IPS-18c (cell line): ENCODE results near the gene KCNH2.
"Not testable (repeated sequence)": the region's sequence is repeated elsewhere in the genome, so short reads cannot be mapped to it uniquely, and the experiment has no call there.

Experiments used
- H3K4me3 ChIP-seq: 2 replicates; pipeline ENCODE4 v1.7.0; 2013; ENCODE audit warnings: low read depth, mild to moderate bottlenecking, low read length, moderate library complexity; ENCODE audit not compliant: insufficient read depth
- H3K9me3 ChIP-seq: one replicate; pipeline ENCODE4 v1.6.1; 2013; ENCODE audit warnings: mild to moderate bottlenecking, low read length, moderate library complexity; ENCODE audit not compliant: control insufficient read depth, insufficient read depth

KCNH2 gene

DNA sequence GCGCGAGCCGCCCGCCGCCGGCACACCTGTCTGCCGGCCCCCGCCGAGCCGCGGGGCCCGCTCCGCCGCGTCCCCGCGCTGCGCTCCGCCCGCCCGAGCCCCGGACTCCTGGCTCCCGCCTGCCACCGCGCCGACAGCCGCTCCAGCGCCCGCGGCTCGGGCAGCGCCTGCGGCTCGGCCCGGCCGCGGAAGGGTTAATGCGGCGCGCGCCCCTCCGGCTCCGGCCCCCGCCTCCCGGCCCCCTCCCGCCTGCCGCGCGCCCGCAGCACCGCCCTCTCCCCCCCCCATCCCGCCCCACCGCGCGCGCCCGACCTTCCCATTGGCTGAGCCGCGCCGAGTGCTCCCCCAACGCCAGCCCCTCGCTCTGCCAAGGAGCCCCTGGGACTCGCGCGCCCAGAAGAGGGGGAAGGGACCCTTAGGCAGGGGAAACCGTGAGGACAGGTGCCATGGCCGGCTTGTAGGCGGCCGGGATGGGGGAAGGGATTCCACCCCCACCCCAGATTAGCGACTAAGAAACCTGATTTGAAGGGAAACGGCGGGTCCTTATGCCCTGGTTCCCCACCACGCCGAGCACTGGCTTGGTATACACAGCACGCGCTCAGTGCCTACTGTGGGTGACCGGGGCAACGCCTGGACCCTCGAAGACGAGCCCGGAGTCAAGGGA lies at the start of gene KCNH2:
KCNH2 (minus strand) TSS at position 196 of the 664 bp plus-strand sequence. CDS start 408 bp downstream, outside the sequence.
- Histone ChIP-seq H3K9me3 (peaks cover 2% of the 10 kb centered on the region), H3K4me3 (peak within 1 kb of the TSS; percentile 63)

DNA sequence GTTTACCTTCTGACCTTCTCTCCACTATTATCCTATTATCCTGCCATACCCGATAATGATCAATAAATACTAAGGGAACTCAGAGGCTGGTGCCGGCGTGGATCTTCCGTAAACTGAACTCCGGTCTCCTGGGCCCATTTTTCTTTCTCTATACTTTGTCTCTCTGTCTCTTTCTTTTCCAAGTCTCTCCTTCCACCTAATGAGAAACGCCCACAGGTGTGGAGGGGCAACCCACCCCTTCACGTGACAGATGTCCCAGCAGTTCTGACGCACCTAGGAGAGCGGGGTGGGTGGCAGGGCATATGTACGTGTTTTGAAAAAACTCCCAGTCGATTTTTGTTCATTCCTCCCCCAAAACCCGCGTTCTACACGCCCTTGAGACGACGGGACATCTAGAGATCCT lies 49.6 kb upstream of the KCNH2 start:
- H3K4me3 ChIP-seq, result peak overlapping the region; percentile 52; the same call in 1 of the 2 replicates

DNA sequence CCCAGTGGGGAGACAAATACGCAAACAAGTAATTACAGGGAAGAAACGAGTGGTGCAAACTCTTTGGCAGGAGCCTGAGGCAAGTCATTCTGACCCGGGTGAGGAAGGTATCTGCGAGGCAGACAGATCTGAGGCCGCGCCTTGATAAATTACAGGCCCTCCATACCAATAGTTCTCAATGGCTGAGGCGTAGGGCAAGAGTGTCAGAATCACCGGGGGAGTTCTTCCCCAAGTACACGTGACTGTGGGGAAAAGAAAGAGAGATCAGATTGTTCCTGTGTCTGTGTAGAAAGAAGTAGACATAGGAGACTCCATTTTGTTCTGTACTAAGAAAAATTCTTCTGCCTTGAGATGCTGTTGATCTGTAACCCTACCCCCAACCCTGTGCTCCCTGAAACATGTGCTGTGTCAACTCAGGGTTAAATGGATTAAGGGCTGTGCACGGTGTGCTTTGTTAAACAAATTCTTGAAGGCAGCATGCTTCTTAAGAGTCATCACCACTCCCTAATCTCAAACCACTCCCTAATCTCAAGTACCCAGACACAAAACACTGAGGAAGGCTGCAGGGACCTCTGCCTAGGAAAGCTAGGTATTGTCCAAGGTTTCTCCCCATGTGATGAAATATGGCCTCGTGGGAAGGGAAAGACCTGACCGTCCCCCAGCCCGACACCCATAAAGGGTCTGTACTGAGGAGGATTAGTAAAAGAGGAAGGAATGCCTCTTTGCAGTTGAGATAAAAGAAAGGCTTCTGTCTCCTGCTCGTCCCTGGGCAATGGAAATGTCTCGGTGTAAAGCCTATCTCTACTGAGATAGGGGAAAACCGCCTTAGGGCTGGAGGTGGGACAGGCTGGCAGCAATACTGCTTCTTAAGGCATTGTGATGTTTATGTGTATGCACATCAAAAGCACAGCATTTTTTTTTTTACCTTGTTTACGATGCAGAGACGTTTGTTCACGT lies 48.9 kb upstream of the KCNH2 start:
- H3K4me3 ChIP-seq, result peak overlapping the region; percentile 52; the same call in 1 of the 2 replicates
- not testable (repeated sequence) for H3K9me3 ChIP-seq

More for the DNA sequence above, 49.6 kb upstream of the KCNH2 start:
- H3K9me3 ChIP-seq, result not testable (repeated sequence)

- Histone ChIP-seq H3K4me3 (no peak overlapping the region), H3K9me3 (no peaks in the 10 kb centered on the region)
Observed at GRCh38 chr7:151025924-151026671, 48.0 kb upstream of the KCNH2 start.

- Histone ChIP-seq H3K4me3 (no peak within 1 kb of the TSS), H3K9me3 (no peaks in the 10 kb centered on the region)
Observed at GRCh38 chr7:151024435-151025056, 46.4 kb upstream of the KCNH2 start, which contains the start of gene ATG9B. Gene ATG9B, minus strand, starts transcription at chr7:151024494. Its CDS starts 71 bp downstream, at chr7:151024423.

- no peak overlapping the region for H3K4me3 ChIP-seq
- H3K9me3 ChIP-seq, result peaks cover 2% of the 10 kb centered on the region
Observed at GRCh38 chr7:151023232-151023631, 45.1 kb upstream of the KCNH2 start.

DNA sequence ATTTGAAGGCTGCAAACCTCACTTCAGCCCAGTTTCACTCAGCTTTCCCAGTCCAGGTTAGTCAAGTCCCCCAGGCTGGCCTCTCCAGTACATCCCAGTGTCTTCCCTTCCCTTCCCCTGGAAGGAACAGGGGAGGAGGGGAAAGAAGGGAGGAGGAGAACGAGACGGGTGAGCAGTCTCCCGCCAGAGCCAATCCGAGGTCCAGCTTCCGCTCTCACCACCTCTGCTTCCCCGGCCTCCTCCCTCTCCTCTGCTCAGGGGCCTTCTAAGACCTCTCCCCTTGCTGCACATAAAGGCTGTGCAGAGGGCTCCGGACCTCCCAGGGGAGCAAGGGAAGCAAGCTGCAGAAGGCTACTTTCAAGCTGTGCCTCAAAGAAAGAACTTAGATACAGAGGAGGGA lies 42.1 kb upstream of the KCNH2 start:
- Histone ChIP-seq H3K9me3 (peaks cover 2% of the 10 kb centered on the region), H3K4me3 (no peak overlapping the region)

DNA sequence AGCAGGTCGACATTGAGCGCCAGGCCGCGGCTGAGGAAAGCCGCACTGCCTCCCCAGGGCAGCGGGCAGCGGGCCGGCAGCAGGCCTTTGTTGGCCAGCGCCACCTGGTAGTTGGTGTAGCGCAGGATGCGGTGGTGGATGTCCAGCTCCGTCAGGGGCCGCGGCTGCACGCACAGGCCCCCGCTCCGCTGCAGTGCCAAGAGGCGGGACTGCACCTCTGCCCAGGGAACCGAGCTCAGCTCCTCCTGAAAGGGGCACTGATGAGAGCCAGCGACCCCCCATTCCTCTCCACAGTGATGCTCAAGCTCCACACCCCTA lies 41.0 kb upstream of the KCNH2 start:
- H3K4me3 ChIP-seq, result no peak overlapping the region

GRCh38 chr7:151018421-151019129 lies 40.5 kb upstream of the KCNH2 start:
- H3K9me3 ChIP-seq, result peaks cover 2% of the 10 kb centered on the region
- H3K4me3 ChIP-seq, result peak overlapping the region; percentile 34

More for the DNA sequence above, 41.0 kb upstream of the KCNH2 start:
- peaks cover 2% of the 10 kb centered on the region for H3K9me3 ChIP-seq

GRCh38 chr7:151017953-151018420 lies 39.9 kb upstream of the KCNH2 start:
- H3K9me3 ChIP-seq, result peaks cover 2% of the 10 kb centered on the region
- peak overlapping the region; percentile 34; the same call in 1 of the 2 replicates for H3K4me3 ChIP-seq

DNA sequence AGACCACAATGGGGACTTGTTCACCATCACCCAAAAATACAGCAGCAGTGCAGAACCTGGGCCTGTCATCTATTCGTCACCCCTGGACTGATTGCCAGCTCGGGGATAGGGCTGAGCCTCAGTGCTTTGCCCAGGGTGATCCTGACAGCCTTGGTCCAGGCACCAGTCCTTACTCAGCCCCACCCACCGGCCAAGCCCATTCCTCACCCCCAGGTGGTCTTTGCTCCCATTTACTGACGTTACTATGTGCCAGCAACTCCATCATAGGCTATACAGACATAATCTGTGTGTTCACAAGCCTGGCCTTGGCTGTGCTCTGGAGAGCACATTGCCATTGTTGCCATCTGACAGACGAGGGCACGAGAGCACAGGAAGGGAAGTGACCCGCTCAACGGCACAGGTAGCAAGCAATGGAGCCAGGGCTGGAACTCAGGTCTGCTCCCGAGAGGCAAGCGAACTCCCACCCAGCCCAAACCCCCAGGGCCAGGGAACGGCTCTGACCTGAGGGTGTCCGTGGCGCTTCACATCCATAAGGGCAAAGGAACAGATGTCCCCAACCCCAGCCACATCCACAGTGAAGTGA lies 39.3 kb upstream of the KCNH2 start:
- Histone ChIP-seq H3K9me3 (peaks cover 2% of the 10 kb centered on the region), H3K4me3 (no peak overlapping the region)

DNA sequence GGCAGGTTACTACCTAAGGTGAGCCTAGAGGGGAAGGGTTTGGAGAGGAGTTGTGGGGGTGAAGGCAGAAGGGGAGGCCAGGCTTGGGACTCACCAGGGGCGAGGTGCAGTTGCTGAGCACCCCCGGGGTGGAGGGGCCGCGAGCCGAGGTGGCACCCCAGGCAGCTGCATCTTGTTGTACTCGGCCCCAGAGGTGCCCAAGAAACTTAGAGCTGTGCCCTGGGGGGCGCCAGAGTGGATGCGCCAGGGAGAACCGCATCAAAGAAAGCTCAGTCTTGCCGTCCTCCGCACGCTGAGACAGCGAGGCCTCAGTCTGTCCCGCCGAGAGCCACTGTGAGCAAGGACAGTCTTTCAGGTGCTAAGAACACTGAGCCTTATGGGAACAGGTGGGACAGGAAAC lies 38.8 kb upstream of the KCNH2 start:
- Histone ChIP-seq H3K4me3 (no peak overlapping the region), H3K9me3 (peaks cover 2% of the 10 kb centered on the region)

DNA sequence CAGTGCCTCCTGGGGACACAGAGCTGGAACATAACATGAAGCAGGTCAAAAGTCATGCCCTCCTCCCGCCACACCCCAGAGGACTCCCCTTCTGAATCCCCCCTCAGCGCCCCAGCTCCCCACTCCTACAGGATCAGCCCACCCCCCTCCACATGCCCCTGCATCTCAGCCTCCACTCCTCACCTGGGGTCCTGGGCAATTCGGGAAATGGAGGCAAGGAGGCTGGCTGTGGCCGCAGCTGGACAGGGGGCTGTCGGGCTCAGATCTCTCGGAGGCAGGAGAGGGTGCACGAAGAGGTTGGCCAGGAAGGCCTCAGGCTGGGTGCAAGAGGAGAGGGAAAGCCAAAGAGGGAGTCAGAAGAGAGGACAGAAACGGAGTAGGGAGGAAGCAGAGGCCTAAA lies 38.4 kb upstream of the KCNH2 start:
- no peak overlapping the region for H3K4me3 ChIP-seq
- peaks cover 2% of the 10 kb centered on the region for H3K9me3 ChIP-seq

GRCh38 chr7:151015967-151016366 lies 37.8 kb upstream of the KCNH2 start:
- H3K4me3 ChIP-seq, result no peak overlapping the region
- peaks cover 2% of the 10 kb centered on the region for H3K9me3 ChIP-seq

GRCh38 chr7:151014950-151015349 lies 36.8 kb upstream of the KCNH2 start:
- Histone ChIP-seq H3K9me3 (peaks cover 2% of the 10 kb centered on the region), H3K4me3 (no peak overlapping the region)
